Activated naive CD4-positive, alpha-beta T cell treated with anti-CD3 and anti-CD28 coated beads, Interleukin-2, amount 50 U/mL, for 16 hours (primary cell): ENCODE results near the gene ADAMTSL4.
A peak's percentile ranks its signal among the peaks of the same experiment; 100 is the strongest.
"Not testable (repeated sequence)": the region's sequence is repeated elsewhere in the genome, so short reads cannot be mapped to it uniquely, and the experiment has no call there.

ENCODE experiments used
- DNase-seq: peaks from one replicate; pipeline ENCODE4 v3.0.0-alpha.2; 2020

ADAMTSL4 gene

DNA sequence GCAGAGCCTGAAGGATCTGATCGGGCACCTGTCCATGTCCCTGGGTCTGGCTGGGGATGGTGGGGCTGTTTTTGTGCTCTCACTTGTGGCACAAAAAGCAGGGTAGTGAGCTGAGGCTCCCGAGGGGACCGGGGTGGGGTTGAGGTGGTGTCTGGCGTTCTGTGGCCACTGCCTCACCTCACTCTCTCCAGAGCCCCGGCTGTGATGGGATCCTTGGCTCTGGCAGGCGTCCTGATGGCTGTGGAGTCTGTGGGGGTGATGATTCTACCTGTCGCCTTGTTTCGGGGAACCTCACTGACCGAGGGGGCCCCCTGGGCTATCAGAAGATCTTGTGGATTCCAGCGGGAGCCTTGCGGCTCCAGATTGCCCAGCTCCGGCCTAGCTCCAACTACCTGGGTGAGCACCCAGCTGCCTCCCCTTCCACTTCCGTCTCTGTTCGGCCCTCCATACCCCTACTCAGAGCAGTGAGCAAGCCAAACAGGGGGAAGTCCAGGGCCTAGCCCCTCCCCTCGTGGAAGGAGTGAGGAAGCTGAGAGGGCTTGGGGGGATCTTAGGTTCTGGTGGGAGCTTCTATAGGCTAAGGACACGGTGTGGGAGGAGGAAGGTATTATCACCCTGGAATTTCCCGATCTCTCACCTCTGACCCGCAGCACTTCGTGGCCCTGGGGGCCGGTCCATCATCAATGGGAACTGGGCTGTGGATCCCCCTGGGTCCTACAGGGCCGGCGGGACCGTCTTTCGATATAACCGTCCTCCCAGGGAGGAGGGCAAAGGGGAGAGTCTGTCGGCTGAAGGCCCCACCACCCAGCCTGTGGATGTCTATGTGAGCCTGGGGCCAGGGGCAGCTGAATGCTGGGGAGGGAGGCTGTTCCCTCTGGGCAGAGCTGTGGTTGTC lies 7.0 kb downstream of the ADAMTSL4 start:
- DNase-seq = no peak

DNA sequence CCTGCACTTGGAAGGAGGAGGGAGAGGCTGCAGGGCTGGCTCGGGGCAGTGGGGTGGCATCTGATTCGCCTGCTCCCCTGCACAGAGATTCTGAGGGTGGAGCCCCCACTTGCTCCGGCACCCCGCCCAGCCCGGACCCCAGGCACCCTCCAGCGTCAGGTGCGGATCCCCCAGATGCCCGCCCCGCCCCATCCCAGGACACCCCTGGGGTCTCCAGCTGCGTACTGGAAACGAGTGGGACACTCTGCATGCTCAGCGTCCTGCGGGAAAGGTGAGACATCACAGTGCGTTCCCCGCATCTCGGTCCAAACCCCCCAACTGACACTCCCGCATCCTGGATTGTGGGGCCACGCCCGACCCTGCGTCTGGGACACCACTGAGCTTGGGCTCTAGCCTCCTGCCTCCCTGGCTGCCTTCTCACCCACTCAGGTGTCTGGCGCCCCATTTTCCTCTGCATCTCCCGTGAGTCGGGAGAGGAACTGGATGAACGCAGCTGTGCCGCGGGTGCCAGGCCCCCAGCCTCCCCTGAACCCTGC lies 7.9 kb downstream of the ADAMTSL4 start:
- DNase-seq = no peak

DNA sequence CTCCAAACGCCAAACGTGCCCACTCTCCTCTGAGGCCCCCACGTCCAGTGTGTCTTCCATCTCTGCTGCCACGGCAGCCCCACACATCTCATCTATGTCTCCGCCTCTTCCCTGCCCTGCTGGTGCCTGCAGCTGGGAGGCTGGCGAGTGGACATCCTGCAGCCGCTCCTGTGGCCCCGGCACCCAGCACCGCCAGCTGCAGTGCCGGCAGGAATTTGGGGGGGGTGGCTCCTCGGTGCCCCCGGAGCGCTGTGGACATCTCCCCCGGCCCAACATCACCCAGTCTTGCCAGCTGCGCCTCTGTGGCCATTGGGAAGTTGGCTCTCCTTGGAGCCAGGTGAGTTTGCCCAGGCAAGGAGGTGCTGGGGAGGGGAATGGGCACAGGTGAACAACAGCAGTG lies 8.6 kb downstream of the ADAMTSL4 start:
- DNase-seq = no peak

- no peak for DNase-seq
Observed at GRCh38 chr1:150558303-150558704, 9.1 kb downstream of the ADAMTSL4 start.

DNA sequence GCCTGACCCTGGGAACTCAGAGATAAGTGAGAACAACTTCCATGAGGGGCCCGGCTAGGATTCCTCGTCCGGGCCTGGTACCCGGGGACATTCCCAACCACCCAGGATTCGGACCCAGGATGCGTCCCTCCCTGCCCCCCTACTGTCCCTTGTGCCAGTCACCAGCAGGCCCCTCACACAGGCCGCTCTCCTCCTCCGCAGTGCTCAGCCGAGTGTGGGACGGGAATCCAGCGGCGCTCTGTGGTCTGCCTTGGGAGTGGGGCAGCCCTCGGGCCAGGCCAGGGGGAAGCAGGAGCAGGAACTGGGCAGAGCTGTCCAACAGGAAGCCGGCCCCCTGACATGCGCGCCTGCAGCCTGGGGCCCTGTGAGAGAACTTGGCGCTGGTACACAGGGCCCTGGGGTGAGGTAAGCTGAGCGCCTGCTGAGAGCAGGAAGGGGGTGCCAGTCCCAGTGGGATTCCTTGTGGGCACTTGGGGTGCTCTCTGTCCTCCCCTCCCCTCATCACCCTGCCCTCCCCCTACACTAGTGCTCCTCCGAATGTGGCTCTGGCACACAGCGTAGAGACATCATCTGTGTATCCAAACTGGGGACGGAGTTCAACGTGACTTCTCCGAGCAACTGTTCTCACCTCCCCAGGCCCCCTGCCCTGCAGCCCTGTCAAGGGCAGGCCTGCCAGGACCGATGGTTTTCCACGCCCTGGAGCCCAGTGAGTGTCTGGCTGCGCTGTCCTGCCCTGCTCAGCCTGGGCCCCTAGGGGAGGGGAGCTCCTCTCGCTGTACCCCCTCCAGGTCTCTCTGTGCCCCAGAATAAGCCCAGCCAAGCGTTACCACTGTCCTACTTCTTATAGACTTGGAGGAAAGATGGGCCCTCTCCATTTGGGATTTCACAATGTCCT lies 9.8 kb downstream of the ADAMTSL4 start:
- no peak for DNase-seq

DNA sequence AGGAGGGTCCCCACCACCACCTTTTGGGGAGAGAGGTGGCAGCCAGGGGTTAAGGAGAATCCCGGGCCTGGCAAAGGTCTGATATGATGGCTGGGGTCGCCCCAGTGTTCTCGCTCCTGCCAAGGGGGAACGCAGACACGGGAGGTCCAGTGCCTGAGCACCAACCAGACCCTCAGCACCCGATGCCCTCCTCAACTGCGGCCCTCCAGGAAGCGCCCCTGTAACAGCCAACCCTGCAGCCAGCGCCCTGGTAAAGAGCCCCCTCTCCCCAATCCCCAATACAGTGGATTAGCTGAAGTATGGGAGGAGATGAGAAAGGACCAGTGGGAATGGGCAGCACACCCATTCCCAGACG lies 10.4 kb downstream of the ADAMTSL4 start:
- DNase-seq = no peak

DNA sequence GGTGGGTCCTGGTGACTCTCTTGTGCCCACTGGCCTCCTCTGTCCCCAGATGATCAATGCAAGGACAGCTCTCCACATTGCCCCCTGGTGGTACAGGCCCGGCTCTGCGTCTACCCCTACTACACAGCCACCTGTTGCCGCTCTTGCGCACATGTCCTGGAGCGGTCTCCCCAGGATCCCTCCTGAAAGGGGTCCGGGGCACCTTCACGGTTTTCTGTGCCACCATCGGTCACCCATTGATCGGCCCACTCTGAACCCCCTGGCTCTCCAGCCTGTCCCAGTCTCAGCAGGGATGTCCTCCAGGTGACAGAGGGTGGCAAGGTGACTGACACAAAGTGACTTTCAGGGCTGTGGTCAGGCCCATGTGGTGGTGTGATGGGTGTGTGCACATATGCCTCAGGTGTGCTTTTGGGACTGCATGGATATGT lies 10.8 kb downstream of the ADAMTSL4 start:
- DNase-seq = peak; percentile 74

DNA sequence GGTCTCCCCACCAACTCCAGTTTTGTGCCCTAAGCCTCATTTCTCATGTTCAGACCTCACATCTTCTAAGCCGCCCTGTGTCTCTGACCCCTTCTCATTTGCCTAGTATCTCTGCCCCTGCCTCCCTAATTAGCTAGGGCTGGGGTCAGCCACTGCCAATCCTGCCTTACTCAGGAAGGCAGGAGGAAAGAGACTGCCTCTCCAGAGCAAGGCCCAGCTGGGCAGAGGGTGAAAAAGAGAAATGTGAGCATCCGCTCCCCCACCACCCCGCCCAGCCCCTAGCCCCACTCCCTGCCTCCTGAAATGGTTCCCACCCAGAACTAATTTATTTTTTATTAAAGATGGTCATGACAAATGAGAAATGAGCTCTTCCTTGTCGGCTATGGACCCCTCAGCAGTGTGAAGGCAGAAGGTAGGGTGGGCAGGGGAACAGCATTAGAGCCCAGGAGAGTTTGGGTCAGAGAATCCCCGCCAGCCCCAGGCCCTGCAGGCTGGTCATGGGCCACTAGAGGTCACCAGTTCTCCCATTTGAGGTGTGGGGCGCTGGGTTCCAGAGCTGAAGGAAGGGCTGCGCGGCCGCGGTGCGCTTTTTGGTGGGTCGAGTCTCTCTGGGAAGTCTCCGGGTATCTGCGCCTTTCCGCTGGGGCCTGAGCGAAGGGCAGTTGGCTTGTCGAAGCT lies 11.5 kb downstream of the ADAMTSL4 start:
- peak; percentile 86 for DNase-seq

- DNase-seq = peak; percentile 57
Observed at GRCh38 chr1:150561254-150561973, 12.2 kb downstream of the ADAMTSL4 start.

- peak; percentile 88 for DNase-seq
Observed at GRCh38 chr1:150561974-150562445, 12.8 kb downstream of the ADAMTSL4 start.

GRCh38 chr1:150562446-150563339 lies 13.5 kb downstream of the ADAMTSL4 start:
- peak; percentile 68 for DNase-seq

DNA sequence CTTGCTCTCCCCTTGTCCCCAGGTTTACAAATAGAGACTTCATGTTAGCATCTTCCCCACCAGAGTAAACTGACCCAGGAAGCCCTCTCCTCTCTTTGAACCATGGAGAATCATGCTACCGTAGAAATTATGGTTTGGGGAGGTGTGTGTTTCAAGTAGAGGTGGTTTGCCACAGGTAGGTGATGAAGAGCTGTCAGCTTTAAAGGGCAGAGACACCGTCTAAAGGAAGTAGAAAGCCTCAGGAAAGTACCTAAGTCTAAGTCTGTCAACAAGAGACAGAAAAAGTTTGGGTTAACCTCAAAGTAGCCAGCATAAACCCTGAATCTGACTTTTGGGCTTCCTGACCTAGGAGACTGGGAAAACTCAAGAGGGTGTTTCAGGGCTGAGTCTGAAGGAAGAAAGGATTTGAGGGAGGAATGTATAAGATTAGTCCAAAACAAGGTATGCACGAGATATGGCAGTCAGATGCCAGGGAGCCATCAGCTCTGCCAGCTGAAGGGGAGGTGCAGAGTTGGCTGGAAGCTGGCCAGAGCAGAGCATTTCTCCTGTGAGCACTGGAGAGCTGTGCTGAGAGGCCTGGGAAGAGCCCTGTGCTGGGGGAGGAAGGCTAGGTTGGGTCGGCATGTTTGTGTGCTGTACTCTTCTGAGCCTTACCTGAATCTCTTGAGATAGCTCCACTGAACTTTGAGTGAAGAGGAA lies 14.3 kb downstream of the ADAMTSL4 start:
- peak; percentile 38 for DNase-seq

GRCh38 chr1:150564051-150564991 lies 15.1 kb downstream of the ADAMTSL4 start:
- no peak for DNase-seq

DNA sequence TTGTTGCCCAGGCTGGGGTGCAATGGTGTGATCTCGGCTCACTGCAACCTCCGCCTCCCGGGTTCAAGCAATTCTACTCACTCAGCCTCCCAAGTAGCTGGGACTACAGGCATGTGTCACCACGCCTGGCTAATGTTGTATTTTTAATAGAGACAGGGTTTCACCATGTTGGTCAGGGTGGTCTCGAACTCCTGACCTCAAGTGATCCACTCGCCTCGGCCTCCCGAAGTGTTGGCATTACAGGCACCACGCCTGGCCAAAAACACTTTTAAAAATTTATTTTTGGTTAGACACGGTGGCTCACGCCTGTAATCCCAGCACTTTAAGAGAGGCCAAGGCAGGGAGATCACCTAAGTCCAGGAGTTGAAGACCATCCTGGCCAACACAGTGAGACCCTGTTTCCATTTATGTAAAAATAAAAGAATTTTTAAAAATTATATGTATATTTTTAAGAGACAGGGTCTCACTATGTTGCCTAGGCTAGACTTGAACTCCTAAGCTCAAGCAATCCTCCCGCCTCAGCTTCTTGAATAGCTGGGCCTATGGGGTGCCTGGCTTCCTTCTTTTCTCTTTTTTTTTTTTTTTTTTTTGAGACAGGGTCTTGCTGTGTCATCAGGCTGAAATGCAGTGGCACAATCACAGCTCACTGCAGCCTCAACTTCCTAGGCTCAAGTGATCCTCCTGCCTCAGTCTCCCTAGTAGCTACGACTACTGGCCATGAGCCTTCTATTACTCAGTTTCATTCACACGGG lies 16.2 kb downstream of the ADAMTSL4 start:
- DNase-seq = not testable (repeated sequence)

- no peak for DNase-seq
Observed at GRCh38 chr1:150566589-150567340, 17.6 kb downstream of the ADAMTSL4 start.

DNA sequence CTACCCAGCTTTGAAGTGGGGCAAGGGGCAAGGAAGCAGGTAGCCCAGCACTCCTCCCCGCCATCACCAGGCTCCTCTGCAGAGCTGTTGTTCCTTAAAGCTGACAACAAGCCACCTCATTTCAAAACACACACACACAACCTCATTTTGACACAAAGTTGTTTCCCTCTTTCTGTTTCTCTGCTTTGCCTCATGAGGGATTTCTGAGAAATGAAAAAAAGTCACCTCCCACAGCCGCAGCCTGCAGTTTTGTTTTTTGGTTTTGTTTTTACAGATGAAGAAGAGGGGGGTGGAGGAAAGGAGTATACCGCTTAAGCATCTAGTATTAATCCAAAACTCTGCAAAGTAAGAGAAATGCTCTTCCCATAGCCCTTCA lies 18.1 kb downstream of the ADAMTSL4 start:
- DNase-seq = peak; percentile 60

DNA sequence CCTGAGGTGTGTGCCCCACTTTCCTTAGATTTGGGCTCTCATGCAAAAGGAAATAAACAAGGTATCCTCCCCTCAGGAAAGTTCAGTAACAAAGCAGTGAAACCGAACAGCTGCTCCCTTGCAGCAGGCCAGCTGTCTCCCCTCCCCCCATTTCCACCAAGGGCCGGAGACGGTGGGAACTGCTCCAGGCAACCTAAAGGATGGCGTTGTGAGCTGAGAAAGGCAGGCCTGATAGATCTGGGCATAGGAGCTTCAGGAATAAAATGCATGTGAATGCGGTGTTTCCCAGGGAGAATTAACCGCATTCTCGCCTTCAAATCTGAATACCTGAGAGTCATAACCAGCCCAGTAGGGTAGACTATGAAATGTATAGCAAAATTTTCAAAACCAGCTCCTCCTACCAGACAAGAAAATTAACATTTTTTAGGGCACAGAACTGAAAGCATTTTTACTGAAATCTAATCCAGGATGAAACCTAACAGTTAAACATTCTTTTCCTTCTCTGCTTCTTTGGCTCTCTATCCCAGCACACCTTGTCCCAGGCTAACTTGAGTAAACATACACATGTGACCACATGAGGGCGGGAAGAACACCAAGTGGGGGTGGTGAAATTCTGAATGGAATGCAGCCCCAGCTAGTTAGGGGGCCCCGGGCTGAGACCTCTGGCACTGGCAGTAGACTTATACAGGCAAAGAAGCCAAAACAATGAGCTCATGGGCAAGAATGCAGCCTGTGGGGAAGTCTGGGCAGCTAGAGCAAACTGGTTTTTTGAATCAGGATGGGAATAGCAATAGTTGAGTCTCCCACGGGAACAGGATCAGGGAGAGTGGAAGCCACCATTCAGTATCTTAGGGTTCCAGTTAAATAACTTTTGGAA lies 18.7 kb downstream of the ADAMTSL4 start:
- DNase-seq = peak; percentile 55
